ENCODE measurements around the gene SNX18.
"Not testable (repeated sequence)": the region's sequence is repeated elsewhere in the genome, so short reads cannot be mapped to it uniquely, and the experiment has no call there.

The SNX18 gene

DNA sequence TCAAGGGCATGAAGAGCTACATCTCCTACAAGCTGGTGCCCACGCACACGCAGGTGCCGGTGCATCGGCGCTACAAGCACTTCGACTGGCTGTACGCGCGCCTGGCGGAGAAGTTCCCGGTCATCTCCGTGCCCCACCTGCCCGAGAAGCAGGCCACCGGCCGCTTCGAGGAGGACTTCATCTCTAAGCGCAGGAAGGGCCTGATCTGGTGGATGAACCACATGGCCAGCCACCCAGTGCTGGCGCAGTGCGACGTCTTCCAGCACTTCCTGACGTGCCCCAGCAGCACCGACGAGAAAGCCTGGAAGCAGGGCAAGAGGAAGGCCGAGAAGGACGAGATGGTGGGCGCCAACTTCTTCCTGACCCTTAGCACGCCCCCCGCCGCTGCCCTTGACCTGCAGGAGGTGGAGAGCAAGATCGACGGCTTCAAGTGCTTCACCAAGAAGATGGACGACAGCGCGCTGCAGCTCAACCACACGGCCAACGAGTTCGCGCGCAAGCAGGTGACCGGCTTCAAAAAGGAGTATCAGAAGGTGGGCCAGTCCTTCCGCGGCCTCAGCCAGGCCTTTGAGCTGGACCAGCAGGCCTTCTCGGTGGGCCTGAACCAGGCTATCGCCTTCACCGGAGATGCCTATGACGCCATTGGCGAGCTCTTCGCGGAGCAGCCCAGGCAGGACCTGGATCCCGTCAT lies 1.4 kb downstream of the SNX18 start:
- no peak for FAIRE-seq
- no peak for DNase-seq (ENCODE audit: extremely low spot score, insufficient read length, low read depth)

- FAIRE-seq, result no peak
- DNase-seq (ENCODE audit: extremely low spot score, insufficient read length, low read depth), result no peak
Observed at GRCh38 chr5:54519509-54519876, 1.9 kb downstream of the SNX18 start.

GRCh38 chr5:54520438-54520846 lies 2.9 kb downstream of the SNX18 start:
- FAIRE-seq (no peak), DNase-seq (ENCODE audit: extremely low spot score, insufficient read length, low read depth) (no peak)

DNA sequence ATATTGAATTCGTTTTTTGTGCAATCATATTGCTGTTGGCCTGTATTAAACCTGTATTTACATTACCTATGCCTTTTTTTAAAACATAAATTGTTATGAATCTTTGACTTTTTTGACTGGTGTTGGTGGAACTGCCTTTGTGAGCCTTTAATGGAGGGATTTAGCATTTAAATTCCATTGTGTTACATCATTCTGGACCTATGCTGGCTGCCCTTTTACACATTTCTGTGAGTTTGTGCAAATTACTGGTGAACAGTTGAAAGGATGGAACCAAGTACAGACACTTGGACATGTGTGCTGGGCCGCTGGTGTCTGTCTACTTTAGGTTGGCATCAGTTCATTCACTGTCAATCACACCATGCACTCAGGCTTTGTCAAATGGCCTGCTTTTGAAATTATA lies 3.4 kb downstream of the SNX18 start:
- DNase-seq (ENCODE audit: extremely low spot score, insufficient read length, low read depth) (no peak), FAIRE-seq (no peak)

GRCh38 chr5:54521856-54522479 lies 4.4 kb downstream of the SNX18 start:
- FAIRE-seq (no peak), DNase-seq (ENCODE audit: extremely low spot score, insufficient read length, low read depth) (no peak)

GRCh38 chr5:54523534-54523933 lies 6.0 kb downstream of the SNX18 start:
- FAIRE-seq (no peak), DNase-seq (ENCODE audit: extremely low spot score, insufficient read length, low read depth) (no peak)

GRCh38 chr5:54524082-54524481 lies 6.5 kb downstream of the SNX18 start:
- no peak for DNase-seq (ENCODE audit: extremely low spot score, insufficient read length, low read depth)
- no peak for FAIRE-seq

DNA sequence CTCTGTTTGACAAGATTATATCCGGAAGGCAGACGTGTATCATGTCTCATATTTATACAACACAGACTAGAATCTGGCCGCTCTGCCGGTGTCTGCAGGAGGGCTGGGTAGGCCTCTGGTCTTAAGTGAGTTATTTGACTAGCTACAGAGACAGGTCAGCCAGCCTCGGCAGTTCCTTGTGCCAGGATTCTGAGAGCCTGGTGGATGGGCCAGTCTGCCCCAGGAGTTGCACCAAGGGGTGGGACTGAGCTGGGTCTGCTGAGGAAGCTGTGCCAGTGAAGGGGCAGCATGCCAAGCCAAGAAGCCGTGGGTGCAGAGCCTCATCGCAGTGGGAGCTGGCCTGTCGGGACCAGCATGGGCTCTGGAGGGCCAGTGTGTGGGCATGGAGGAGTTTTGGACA lies 7.1 kb downstream of the SNX18 start:
- FAIRE-seq, result no peak
- DNase-seq (ENCODE audit: extremely low spot score, insufficient read length, low read depth), result no peak

DNA sequence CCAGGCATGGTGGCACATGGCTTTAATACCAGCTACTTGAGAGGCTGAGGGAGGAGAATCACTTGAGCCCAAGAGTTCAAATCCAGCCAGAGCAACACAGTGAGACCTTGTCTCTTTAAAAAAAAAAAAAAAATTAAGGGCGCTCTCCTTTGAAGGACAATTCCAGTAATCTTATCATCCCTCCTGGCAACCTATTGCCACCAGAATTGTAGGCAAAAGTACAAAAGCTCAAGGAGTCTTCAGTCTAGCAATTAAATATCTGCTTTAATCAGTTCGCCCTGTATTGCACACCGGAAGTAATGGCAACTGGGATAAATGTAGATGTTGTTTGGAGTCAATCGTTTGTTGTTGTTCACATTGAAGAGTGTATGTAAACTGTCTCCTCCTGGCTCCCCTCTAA lies 7.7 kb downstream of the SNX18 start:
- no peak for FAIRE-seq
- no peak for DNase-seq (ENCODE audit: extremely low spot score, insufficient read length, low read depth)

DNA sequence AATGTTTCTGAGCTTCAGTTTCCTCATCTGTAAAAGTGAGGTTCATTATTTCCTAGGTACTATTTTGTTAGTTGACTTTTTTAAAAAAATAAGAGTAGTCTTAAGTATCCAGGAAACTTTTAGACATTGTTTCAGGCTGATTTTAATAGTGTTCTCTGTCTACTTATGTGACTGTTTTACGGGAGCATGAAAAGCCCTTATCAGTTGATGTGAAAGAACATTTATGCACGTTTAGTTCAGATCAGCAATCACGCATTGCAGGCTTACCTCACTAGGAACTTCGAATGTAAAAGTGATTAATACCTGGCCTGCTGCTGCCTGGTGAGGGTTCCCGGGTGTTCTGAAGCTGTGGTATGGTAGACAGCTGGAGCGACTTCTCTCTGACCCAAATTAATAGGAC lies 8.1 kb downstream of the SNX18 start:
- DNase-seq (ENCODE audit: extremely low spot score, insufficient read length, low read depth), result no peak
- no peak for FAIRE-seq

GRCh38 chr5:54526604-54527288 lies 9.2 kb downstream of the SNX18 start:
- FAIRE-seq (no peak), DNase-seq (ENCODE audit: extremely low spot score, insufficient read length, low read depth) (no peak)

- FAIRE-seq, result no peak
- no peak for DNase-seq (ENCODE audit: extremely low spot score, insufficient read length, low read depth)
Observed at GRCh38 chr5:54528633-54529209, 11.2 kb downstream of the SNX18 start.

DNA sequence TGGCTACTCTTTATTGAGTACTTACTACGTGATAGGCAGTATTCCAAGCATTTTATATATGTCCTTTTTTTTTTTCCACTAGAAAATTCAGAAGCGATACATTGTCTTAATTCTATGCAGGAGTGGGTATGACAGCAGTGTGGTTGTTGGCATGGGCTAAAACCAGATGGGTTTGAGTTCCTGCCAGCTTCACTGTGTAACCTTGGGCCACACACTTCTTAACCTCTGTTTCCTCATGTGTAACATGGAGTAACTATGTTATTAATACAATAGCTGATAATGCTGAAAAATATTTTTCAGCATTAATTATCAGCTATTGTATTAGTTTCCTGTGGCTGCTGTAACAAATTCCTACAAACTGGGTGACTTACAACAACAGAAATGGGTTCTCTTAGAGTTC lies 12.0 kb downstream of the SNX18 start:
- DNase-seq (ENCODE audit: extremely low spot score, insufficient read length, low read depth) (no peak), FAIRE-seq (no peak)

GRCh38 chr5:54531546-54531945 lies 14.0 kb downstream of the SNX18 start:
- FAIRE-seq, result no peak

DNA sequence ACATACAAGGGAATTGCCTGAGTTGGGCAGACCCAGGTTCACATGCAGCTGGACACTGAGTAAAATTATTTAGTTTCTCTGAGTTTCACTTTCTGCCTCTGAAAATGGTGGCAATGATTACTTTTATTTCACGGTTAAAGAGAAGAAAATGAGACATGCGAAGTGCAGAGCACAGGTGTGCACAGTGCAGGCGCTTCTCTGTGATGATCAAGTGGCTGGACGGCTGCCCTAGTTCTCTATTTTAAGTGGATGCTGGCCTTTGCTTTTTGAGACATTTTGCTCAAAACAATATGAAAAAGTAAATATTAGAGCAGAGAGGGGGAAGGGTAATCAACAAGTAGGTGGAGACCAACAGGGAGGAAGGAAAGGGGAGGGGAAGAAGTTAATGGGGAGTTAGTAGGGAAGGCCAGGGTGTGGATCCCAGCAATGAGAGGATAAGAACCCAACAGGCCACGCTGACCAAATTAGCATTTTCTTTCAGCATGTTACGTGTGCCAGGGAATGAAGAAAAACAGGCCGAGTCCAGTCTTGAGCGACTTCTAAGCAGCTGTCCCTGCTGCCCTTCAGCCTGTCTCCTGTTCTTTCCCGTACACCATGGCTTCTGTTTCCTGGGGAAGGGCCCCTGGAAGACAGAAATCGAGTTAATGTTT lies 16.1 kb downstream of the SNX18 start:
- FAIRE-seq, result no peak

More at GRCh38 chr5:54531546-54531945, 14.0 kb downstream of the SNX18 start:
- DNase-seq (ENCODE audit: extremely low spot score, insufficient read length, low read depth), result no peak

GRCh38 chr5:54534191-54535004 lies 16.8 kb downstream of the SNX18 start:
- FAIRE-seq (no peak), DNase-seq (ENCODE audit: extremely low spot score, insufficient read length, low read depth) (no peak)

More for the DNA sequence above, 16.1 kb downstream of the SNX18 start:
- no peak for DNase-seq (ENCODE audit: extremely low spot score, insufficient read length, low read depth)

DNA sequence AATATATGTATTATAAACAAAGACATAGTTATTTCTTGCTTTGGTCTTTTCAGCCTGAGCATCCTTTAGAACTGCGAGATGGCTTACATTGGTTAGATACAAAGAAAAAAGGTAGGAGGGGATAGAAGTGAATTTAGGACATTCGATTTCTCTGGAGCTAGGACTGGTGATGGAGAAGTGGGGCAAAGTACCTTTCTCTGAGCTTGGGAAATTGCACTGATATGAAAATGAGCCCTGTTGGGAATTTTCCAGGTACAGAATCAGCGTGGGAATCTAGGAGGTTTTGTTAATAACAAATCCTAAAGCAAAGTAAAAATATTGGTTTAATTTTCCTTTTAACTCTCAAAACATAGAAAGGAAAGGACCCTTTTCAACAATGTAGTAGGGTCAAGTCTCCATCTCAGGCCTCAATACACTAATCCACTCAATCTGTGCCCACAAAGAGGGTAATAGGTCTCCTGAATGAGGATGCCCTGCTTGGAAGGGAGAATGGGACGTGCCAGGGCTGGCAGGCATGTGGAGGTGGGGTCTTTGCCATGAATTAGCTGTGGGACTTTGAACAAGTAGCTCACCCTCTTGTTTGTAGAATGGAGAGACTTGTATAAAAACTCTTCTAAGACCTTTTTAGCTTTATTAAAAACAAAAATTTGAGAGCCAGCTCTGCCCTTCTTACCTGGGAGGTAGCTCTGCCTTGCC lies 17.7 kb downstream of the SNX18 start:
- FAIRE-seq (no peak), DNase-seq (ENCODE audit: extremely low spot score, insufficient read length, low read depth) (no peak)

DNA sequence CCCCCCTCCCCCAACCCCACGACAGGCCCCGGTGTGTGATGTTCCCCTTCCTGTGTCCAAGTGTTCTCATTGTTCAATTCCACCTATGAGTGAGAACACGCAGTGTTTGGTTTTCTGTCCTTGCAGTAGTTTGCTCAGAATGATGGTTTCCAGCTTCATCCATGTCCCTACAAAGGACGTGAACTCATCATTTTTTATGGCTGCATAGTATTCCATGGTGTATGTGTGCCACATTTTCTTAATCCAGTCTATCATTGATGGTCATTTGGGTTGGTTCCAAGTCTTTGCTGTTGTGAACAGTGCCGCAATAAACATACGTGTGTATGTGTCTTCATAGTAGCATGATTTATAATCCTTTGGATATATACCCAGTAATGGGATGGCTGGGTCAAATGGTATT lies 18.8 kb downstream of the SNX18 start:
- not testable (repeated sequence) for FAIRE-seq

GRCh38 chr5:54536861-54537260 lies 19.3 kb downstream of the SNX18 start:
- not testable (repeated sequence) for FAIRE-seq; DNase-seq (ENCODE audit: extremely low spot score, insufficient read length, low read depth)

More for the DNA sequence above, 18.8 kb downstream of the SNX18 start:
- not testable (repeated sequence) for DNase-seq (ENCODE audit: extremely low spot score, insufficient read length, low read depth)

Measured in GM18507 (cell line).